K562 (cell line): ENCODE data around the gene NDUFB10. TPM values are rescaled to one million over a fixed set of nuclear protein-coding genes. Genes with fewer than 3 reads are reported as not detected.

Source experiments
- ATAC-seq: fragments of 200-7000 bp; cut with Tn5 transposase; 3 replicates; pipeline ENCODE4 v1.9.1; 2020; ENCODE audit warnings: moderate library complexity
- BruUV-seq: library from RNA; stranded (reverse); fragments of 400-500 nt; replicated peaks from 2 replicates; lab custom pipeline; 2021; lab: Mats Ljungman, UMichigan
- CTCF ChIA-PET: fragments of 300-600 bp; formaldehyde crosslinking; extraction: SDS; loops from one replicate; lab custom pipeline; 2021; ENCODE audit warnings: low intra/inter-chr PET ratio; lab: Yijun Ruan, JAX
- POLR2A ChIA-PET: fragments of 300-600, 350-650 bp; sonication (Branson Sonifier 250); formaldehyde crosslinking; extraction: SDS; loops from one replicate; lab custom pipeline; 2021; ENCODE audit warnings: antibody characterized with exemption, inconsistent platforms; lab: Yijun Ruan, JAX
- DNase-seq, 4 experiments: peaks; one replicate each; pipeline versions ENCODE4 v3.0.0 to v3.0.0-alpha.2; 2011 to 2018; ENCODE audit warnings: low spot score in 3 of 4, mixed read lengths in 3 of 4; ENCODE audit errors: extremely low read depth in 1 of 4
- FAIRE-seq: peaks from 2 replicates; lab custom pipeline; 2011; peaks lifted over from hg19 to GRCh38; lab: Jason Lieb, UNC
- H2AFZ ChIP-seq: 2 replicates; pipeline ENCODE4 v1.6.0; 2011; ENCODE audit warnings: low read depth, low read length, control low read depth, inconsistent platforms
- H3K27ac ChIP-seq: fragments of 200-600 bp; 3 replicates; pipeline ENCODE4 v1.8.0; 2011; ENCODE audit warnings: low read depth, mild to moderate bottlenecking, control low read depth, inconsistent platforms, low read length, moderate library complexity, mixed read lengths; ENCODE audit errors: extremely low read depth
- H3K27me3 ChIP-seq, 2 experiments: fragments of 300-600 bp in 1 of 2; 2 replicates in 1 of 2; 3 replicates in 1 of 2; pipeline versions ENCODE4 v1.6.0 to v1.8.0; 2011; ENCODE audit warnings: inconsistent platforms in 2 of 2, low read length in 2 of 2, mild to moderate bottlenecking in 1 of 2, mixed read lengths in 1 of 2, moderate library complexity in 1 of 2; ENCODE audit not compliant: control insufficient read depth in 2 of 2, insufficient read depth in 2 of 2
- H3K36me3 ChIP-seq: fragments of 300-600 bp; 3 replicates; pipeline ENCODE4 v1.8.0; 2011; ENCODE audit warnings: mild to moderate bottlenecking, low read length, inconsistent platforms; ENCODE audit not compliant: control insufficient read depth, insufficient read depth
- H3K4me1 ChIP-seq, 2 experiments: fragments of 200-600 bp in 1 of 2; replicated peaks in 1 of 2; 2 replicates in 1 of 2; 3 replicates in 1 of 2; pipeline versions ENCODE4 v1.5.1 to v1.8.0; 2011; ENCODE audit warnings: inconsistent platforms in 2 of 2, low read length in 2 of 2, mild to moderate bottlenecking in 1 of 2, mixed read lengths in 1 of 2, moderate library complexity in 1 of 2; ENCODE audit not compliant: control insufficient read depth in 2 of 2, insufficient read depth in 2 of 2
- H3K4me2 ChIP-seq: 2 replicates; pipeline ENCODE4 v1.6.1; 2011; ENCODE audit warnings: low read length, control low read depth, inconsistent platforms, mixed read lengths; ENCODE audit not compliant: insufficient read depth
- H3K4me3 ChIP-seq: fragments of 200-600 bp; sonication (generic), shearing (Covaris generic); 2 replicates; pipeline ENCODE4 v1.5.1; 2016; ENCODE audit warnings: control low read depth, inconsistent platforms
- H3K79me2 ChIP-seq: fragments of 200-600 bp; 3 replicates; pipeline ENCODE4 v1.8.0; 2011; ENCODE audit warnings: low read length, inconsistent platforms; ENCODE audit not compliant: control insufficient read depth, insufficient read depth
- H3K9ac ChIP-seq, 2 experiments: 2 replicates each; pipeline versions ENCODE4 v1.6.0 to v1.6.1; 2011; ENCODE audit warnings: low read depth in 2 of 2, low read length in 2 of 2, control low read depth in 1 of 2, inconsistent platforms in 1 of 2, mild to moderate bottlenecking in 1 of 2, mixed read lengths in 1 of 2; ENCODE audit not compliant: insufficient read depth in 1 of 2
- H3K9me1 ChIP-seq: one replicate; pipeline ENCODE4 v1.6.0; 2011; ENCODE audit warnings: inconsistent platforms, mild to moderate bottlenecking, low read length, moderate library complexity; ENCODE audit not compliant: control insufficient read depth, insufficient read depth
- H3K9me3 ChIP-seq: replicated peaks from 2 replicates; pipeline ENCODE4 v1.5.1; 2011; ENCODE audit warnings: low read depth, low read length, inconsistent platforms; ENCODE audit not compliant: control insufficient read depth, insufficient read depth
- H4K20me1 ChIP-seq: replicated peaks from 2 replicates; pipeline ENCODE4 v1.6.1; 2011; ENCODE audit warnings: low read length, inconsistent platforms, mixed read lengths; ENCODE audit not compliant: control insufficient read depth, insufficient read depth
- DMBX1 ChIP-seq: fragments of 250-450 bp; sonication (Bioruptor Pico); IDR thresholded peaks from 2 replicates; pipeline ENCODE4 v1.8.0; 2022; ENCODE audit warnings: inconsistent platforms, mild to moderate bottlenecking, moderate library complexity, borderline replicate concordance
- RBFOX2 ChIP-seq: fragments of 200-400 bp; formaldehyde crosslinking; IDR thresholded peaks from 2 replicates; pipeline ENCODE4 v1.6.1; 2017; ENCODE audit warnings: low read depth, mild to moderate bottlenecking, low read length, moderate library complexity
- SP2 ChIP-seq: IDR thresholded peaks from 2 replicates; pipeline ENCODE4 v1.6.1; 2011; ENCODE audit warnings: mild to moderate bottlenecking, low read depth, low read length, moderate library complexity; ENCODE audit not compliant: poor library complexity, severe bottlenecking; ENCODE audit errors: extremely low read depth
- TFAP4 ChIP-seq: sonication (generic); formaldehyde crosslinking; IDR thresholded peaks from 2 replicates; pipeline ENCODE4 v1.8.0; 2022; ENCODE audit warnings: missing genetic modification reagents, mild to moderate bottlenecking, moderate library complexity, borderline replicate concordance
- ZBTB33 ChIP-seq: sonication (generic); formaldehyde crosslinking; IDR thresholded peaks from 2 replicates; pipeline ENCODE4 v1.8.1; 2023; ENCODE audit warnings: mild to moderate bottlenecking, missing genetic modification reagents
- ZNF76 ChIP-seq: fragments of 250-450 bp; sonication (Bioruptor Pico); IDR thresholded peaks from 2 replicates; pipeline ENCODE4 v1.4.0; 2020; ENCODE audit warnings: mild to moderate bottlenecking, moderate library complexity, borderline replicate concordance
- WGBS: fragments of 100-300 bp; shearing (Covaris generic); methylation state at CpG from one replicate; pipeline ENCODE4 v1.1.6; 2016; ENCODE audit warnings: low coverage, mixed read lengths; ENCODE audit not compliant: insufficient coverage; ENCODE audit errors: missing lambda C conversion rate; 5-methylcytosine and 5-hydroxymethylcytosine counted together
- in situ Hi-C: fragments of 300-500 bp; cut with MboI; formaldehyde crosslinking; loops from 4 replicates; pipeline ENCODE4 v1.15.0; 2018; ENCODE audit warnings: inconsistent platforms, mixed read lengths
- intact Hi-C: fragments of 100-400 bp; cut with micrococcal nuclease; formaldehyde crosslinking; loops from 2 replicates; pipeline ENCODE4 v1.14.2; 2022
- polyA plus RNA-seq, 8 experiments: library from polyadenylated mRNA; depleted of rRNA in 4 of 8; stranded (reverse) in 5 of 8; unstranded in 3 of 8; fragments of >200 nt; fragmentation: Nextera tagmentation in 2 of 8; fragmentation: Illumina TruSeq in 1 of 8; extraction: Ambion mirVana in 2 of 8; extraction: Trizol in 1 of 8; gene quantifications; 2 replicates each; pipeline versions ENCODE4 v1.2.1 to v1.2.3, GENCODE V29; 2011 to 2014; ENCODE audit warnings: inconsistent platforms in 1 of 8, missing spikeins in 1 of 8
- total RNA-seq, 7 experiments: library from RNA; depleted of rRNA in 6 of 7; stranded (reverse); fragments of >200 nt in 6 of 7; fragmentation: Illumina TruSeq in 2 of 7; extraction: Trizol in 2 of 7; gene quantifications; 2 replicates each; pipeline versions ENCODE4 v1.2.1 to v1.2.3, GENCODE V29; 2011 to 2021; ENCODE audit warnings: low replicate concordance in 1 of 7

The NDUFB10 gene
- total and polyA plus RNA-seq, 9 of the 15 experiments (the other 6 are each of a cell fraction or from before 2014, with no cell fraction given), result 69.3 to 527 (median 161) TPM

DNA sequence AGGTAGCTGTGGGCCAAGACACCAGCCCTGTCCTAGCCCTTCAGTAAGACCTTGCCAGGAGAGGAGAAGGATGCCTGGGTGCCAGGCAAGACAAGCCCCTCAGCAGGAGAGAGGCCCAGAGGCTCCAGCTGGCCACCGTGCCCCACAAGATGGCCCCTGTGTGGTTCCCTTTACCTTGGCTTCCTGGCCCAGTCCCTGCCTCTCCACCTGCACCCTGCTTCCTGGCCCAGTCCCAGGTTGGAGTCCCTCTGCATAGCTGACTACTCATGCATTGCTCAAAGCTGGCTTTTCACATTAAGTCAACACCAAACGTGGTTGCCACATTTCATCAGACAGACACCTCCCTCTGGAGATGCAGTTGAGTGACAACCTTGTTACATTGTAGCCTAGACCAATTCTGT lies 34.4 kb downstream of the NDUFB10 start (continued):
- 0 out of 2 replicates have a peak, but pooled peaks have one; percentile 30 for TF ChIP-seq TFAP4 (CRISPR knock-in tag)
- 0 out of 2 replicates have a peak, but pooled peaks have one; percentile 28 for TF ChIP-seq ZNF76 (CRISPR knock-in tag)
- TF ChIP-seq DMBX1 (CRISPR knock-in tag), result peak; percentile 77; the same call in 1 of the 2 replicates

DNA sequence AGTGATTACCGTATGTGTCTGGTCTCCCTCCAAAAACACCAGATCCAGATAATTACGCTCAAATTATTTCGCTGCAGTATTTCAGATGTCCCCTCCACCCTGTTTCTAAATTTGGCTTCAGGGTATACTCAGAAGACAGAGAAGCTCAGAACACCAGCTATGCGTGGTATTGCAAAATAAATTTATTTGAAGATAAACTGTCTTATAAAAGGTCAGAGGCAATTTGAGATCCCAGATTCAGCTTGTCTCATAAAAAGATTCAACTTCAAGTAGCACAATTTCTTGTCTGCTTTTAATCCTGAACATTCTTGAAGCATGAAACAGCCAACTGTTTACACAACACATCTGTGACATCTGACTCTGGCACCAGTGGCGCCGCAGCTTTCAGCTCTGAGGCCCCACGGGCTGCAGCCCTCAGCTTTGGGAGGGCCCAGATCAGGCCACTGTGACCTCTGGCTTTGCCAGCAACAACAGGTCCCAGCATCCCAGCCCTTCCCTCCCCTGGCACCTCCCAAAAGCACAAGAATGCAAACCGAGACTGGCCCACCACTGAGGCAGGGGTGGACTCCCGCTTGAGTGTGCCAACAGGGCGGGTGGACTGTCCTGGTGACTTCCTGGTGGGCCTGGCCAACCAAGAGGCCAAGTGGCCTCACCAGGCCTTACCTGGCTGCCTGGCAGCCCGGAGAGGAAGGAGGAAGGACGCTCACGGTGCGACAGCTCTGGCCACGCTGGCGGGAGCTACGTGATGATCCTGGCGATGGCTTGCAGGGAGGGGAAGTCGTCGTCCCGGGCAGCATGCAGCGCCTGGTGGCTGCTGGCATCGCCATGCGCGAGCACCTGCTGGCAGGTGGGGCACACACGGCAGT lies 38.4 kb downstream of the NDUFB10 start:
- Histone ChIP-seq H4K20me1 (no peaks in the 10 kb centered on the region; the same call in none of the 2 replicates), H3K9me3 (no peaks in the 10 kb centered on the region), H3K27ac (no peak overlapping the region), H3K4me1 (peaks cover 12 to 51% of the 10 kb centered on the region in 2 experiments), H3K9me1 (no peaks in the 10 kb centered on the region), H3K9ac (peak overlapping the region in 1 of 2 experiments; percentile 13; a peak in 1 of 4 replicates), H2AFZ (no peak overlapping the region), H3K36me3 (peaks cover 76% of the 10 kb centered on the region), H3K27me3 (no peaks in the 10 kb centered on the region), H3K79me2 (peaks cover 31% of the 10 kb centered on the region), H3K4me3 (no peak overlapping the region), H3K4me2 (no peak overlapping the region)
- FAIRE-seq (no peak), DNase-seq (no peak), ATAC-seq (no peak)
- intact Hi-C loops, result no loop called here
- POLR2A ChIA-PET, result interaction anchor here (0.6 to 3.8 kb wide), 8 partner anchors 11 to 158 kb away, joined by 3 to 16 read pairs (median 4); partner anchors contain the start of genes RPS2, TRAF7 and ZNF598
- 92% methylated on average over 23 of the region's 26 CpGs for WGBS
- CTCF ChIA-PET, result no interaction called here
- no peak for TF ChIP-seq SP2
- peak; percentile 43 for TF ChIP-seq RBFOX2
- 0 out of 2 replicates have a peak, but pooled peaks have one; percentile 42 for TF ChIP-seq ZBTB33 (CRISPR knock-in tag)
- BruUV-seq, result no TSS peak
- in situ Hi-C loops, result no loop called here
